Hematopoietic multipotent progenitor cell treated with erythropoietin and hydrocortisone succinate and interleukin-3 and kit ligand, for 15 days (in vitro differentiated cells): ENCODE results near the gene FBXO24.

ENCODE experiments used
- DNase-seq: peaks from one replicate; pipeline ENCODE4 v3.0.0-alpha.2; 2015; ENCODE audit warnings: low spot score

Gene FBXO24

GRCh38 chr7:100574362-100575205 lies 11.5 kb upstream of the FBXO24 start:
- DNase-seq, result no peak

- DNase-seq, result no peak
Observed at GRCh38 chr7:100575206-100575631, 10.9 kb upstream of the FBXO24 start.

GRCh38 chr7:100575746-100576383 lies 10.3 kb upstream of the FBXO24 start:
- no peak for DNase-seq

- no peak for DNase-seq
Observed at GRCh38 chr7:100576384-100576993, 9.6 kb upstream of the FBXO24 start.

GRCh38 chr7:100577103-100577502 lies 9.0 kb upstream of the FBXO24 start:
- DNase-seq, result no peak

- no peak for DNase-seq
Observed at GRCh38 chr7:100577507-100577906, 8.6 kb upstream of the FBXO24 start.

GRCh38 chr7:100578246-100579183 lies 7.6 kb upstream of the FBXO24 start:
- DNase-seq, result no peak

GRCh38 chr7:100580466-100581283 lies 5.5 kb upstream of the FBXO24 start:
- no peak for DNase-seq

GRCh38 chr7:100582041-100582579 lies 4.0 kb upstream of the FBXO24 start:
- no peak for DNase-seq

- no peak for DNase-seq
Observed at GRCh38 chr7:100582650-100583049, 3.5 kb upstream of the FBXO24 start.

- DNase-seq, result no peak
Observed at GRCh38 chr7:100583132-100584053, 2.7 kb upstream of the FBXO24 start.

GRCh38 chr7:100584054-100584682 lies 2.0 kb upstream of the FBXO24 start:
- DNase-seq, result no peak

GRCh38 chr7:100584683-100585510 lies 1.2 kb upstream of the FBXO24 start:
- DNase-seq, result no peak

- DNase-seq, result peak; percentile 64
Observed at GRCh38 chr7:100585511-100586265, 440 bp upstream of the FBXO24 start, which contains the start of gene LRCH4. Gene LRCH4 (minus strand): TSS chr7:100586129. CDS start chr7:100586100, 29 bp downstream.

GRCh38 chr7:100588438-100588837 lies 2.3 kb downstream of the FBXO24 start:
- DNase-seq, result peak; percentile 22

GRCh38 chr7:100589341-100589947 lies 3.3 kb downstream of the FBXO24 start:
- no peak for DNase-seq
